Astrocyte (in vitro differentiated cells and primary cell): Measurements from ENCODE around the gene TRPM2. TPM values are rescaled to one million over a fixed set of nuclear protein-coding genes. Genes with fewer than 3 reads are reported as not detected.

ENCODE experiments used
- DNase-seq: peaks from one replicate; pipeline ENCODE4 v3.0.0-alpha.2; 2010; ENCODE audit warnings: low read depth
- FAIRE-seq: peaks from 2 replicates; lab custom pipeline; 2011; peaks lifted over from hg19 to GRCh38; lab: Jason Lieb, UNC
- H2AFZ ChIP-seq: 2 replicates; pipeline ENCODE4 v1.6.0; 2012; ENCODE audit warnings: low read depth, low read length, inconsistent platforms
- H3K27ac ChIP-seq: 2 replicates; pipeline ENCODE4 v1.5.1; 2011; ENCODE audit warnings: low read depth, low read length, inconsistent platforms
- H3K27me3 ChIP-seq: 2 replicates; pipeline ENCODE4 v1.6.0; 2011; ENCODE audit warnings: low read length, inconsistent platforms; ENCODE audit not compliant: insufficient read depth
- H3K36me3 ChIP-seq: 2 replicates; pipeline ENCODE4 v1.5.1; 2011; ENCODE audit warnings: low read length, inconsistent platforms; ENCODE audit not compliant: insufficient read depth
- H3K4me1 ChIP-seq: 2 replicates; pipeline ENCODE4 v1.5.1; 2011; ENCODE audit warnings: low read length, inconsistent platforms; ENCODE audit not compliant: insufficient read depth
- H3K4me2 ChIP-seq: 2 replicates; pipeline ENCODE4 v1.6.0; 2012; ENCODE audit warnings: low read length, inconsistent platforms
- H3K4me3 ChIP-seq: 2 replicates; pipeline ENCODE4 v1.5.1; 2011; ENCODE audit warnings: low read depth, mild to moderate bottlenecking, low read length, inconsistent platforms; ENCODE audit not compliant: insufficient read depth
- H3K79me2 ChIP-seq: 2 replicates; pipeline ENCODE4 v1.6.0; 2012; ENCODE audit warnings: mild to moderate bottlenecking, low read length, inconsistent platforms; ENCODE audit not compliant: insufficient read depth
- H3K9ac ChIP-seq: 2 replicates; pipeline ENCODE4 v1.6.0; 2012; ENCODE audit warnings: mild to moderate bottlenecking, low read length, inconsistent platforms
- H3K9me3 ChIP-seq: 2 replicates; pipeline ENCODE4 v1.5.1; 2012; ENCODE audit warnings: low read depth, mild to moderate bottlenecking, low read length, inconsistent platforms; ENCODE audit not compliant: insufficient read depth
- H4K20me1 ChIP-seq: 2 replicates; pipeline ENCODE4 v1.6.0; 2012; ENCODE audit warnings: low read length, inconsistent platforms; ENCODE audit not compliant: insufficient read depth
- H3K27ac Mint-ChIP-seq: one replicate; pipeline ENCODE4 v1.8.0; 2021; ENCODE audit warnings: mild to moderate bottlenecking, mixed read lengths; ENCODE audit not compliant: unreplicated experiment
- H3K27me3 Mint-ChIP-seq: one replicate; pipeline ENCODE4 v1.8.0; 2021; ENCODE audit warnings: low read depth, mixed read lengths; ENCODE audit not compliant: unreplicated experiment
- H3K36me3 Mint-ChIP-seq: one replicate; pipeline ENCODE4 v1.8.0; 2021; ENCODE audit warnings: low read depth, mixed read lengths; ENCODE audit not compliant: unreplicated experiment
- H3K4me1 Mint-ChIP-seq: one replicate; pipeline ENCODE4 v1.8.0; 2021; ENCODE audit warnings: low read depth, mixed read lengths; ENCODE audit not compliant: unreplicated experiment
- H3K4me3 Mint-ChIP-seq: one replicate; pipeline ENCODE4 v1.8.0; 2021; ENCODE audit warnings: mild to moderate bottlenecking, moderate library complexity, mixed read lengths; ENCODE audit not compliant: unreplicated experiment
- H3K9me3 Mint-ChIP-seq: one replicate; pipeline ENCODE4 v1.8.0; 2021; ENCODE audit warnings: mild to moderate bottlenecking, mixed read lengths; ENCODE audit not compliant: unreplicated experiment
- EZH2 ChIP-seq: IDR thresholded peaks from 2 replicates; pipeline ENCODE4 v1.6.1; 2012; ENCODE audit warnings: mild to moderate bottlenecking, low read length, inconsistent platforms; ENCODE audit not compliant: insufficient read depth
- total RNA-seq: library from RNA; stranded (reverse); gene quantifications from 2 replicates; pipeline ENCODE4 v1.2.1, GENCODE V29; 2021
- TF ChIP-seq, protein P1 (sequence below): IDR thresholded peaks from 2 replicates; pipeline ENCODE4 v1.5.1; 2011; ENCODE audit warnings: low read depth, mild to moderate bottlenecking, inconsistent platforms, low read length, moderate library complexity; ENCODE audit not compliant: insufficient read depth

The TRPM2 gene
- total RNA-seq, 1 donor from 2014 or later: 0.79 TPM

DNA sequence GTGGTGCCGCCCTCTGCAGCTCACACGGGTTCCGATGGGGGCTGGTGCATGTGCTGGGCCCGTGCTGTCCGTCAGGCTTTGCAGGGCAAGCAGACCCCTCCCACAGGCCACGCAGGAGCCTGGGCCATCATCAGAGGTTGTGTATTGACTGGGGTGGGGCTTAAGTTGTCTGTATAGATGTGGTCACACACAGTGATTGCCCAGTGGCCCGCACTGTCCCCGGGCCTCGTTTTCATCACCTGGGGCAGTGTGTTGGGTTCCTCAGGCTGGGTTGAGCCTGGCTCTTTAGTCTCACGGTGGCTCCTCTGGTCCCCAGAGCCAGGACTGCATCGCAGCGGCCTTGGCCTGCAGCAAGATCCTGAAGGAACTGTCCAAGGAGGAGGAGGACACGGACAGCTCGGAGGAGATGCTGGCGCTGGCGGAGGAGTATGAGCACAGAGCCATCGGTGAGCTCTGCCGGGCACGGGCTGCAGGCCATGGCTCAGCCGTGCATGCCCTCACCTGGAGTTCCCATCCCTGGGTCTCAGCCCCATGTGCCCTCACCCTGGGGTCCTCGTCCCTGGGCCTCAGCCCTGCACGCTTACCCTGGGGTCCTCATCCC is 44.1 kb downstream of the TRPM2 start:
- no peaks in the 10 kb centered on the region for H3K4me1 Mint-ChIP-seq
- no peaks in the 10 kb centered on the region for H3K27me3 ChIP-seq
- H3K9ac ChIP-seq: no peak overlapping the region
- H4K20me1 ChIP-seq: no peaks in the 10 kb centered on the region
- no peaks in the 10 kb centered on the region for H3K36me3 ChIP-seq
- H3K27ac ChIP-seq: no peak overlapping the region
- H3K79me2 ChIP-seq: no peaks in the 10 kb centered on the region
- H3K9me3 Mint-ChIP-seq: peaks cover 2% of the 10 kb centered on the region
- H2AFZ ChIP-seq: no peak overlapping the region
- H3K27ac Mint-ChIP-seq: no peak overlapping the region
- H3K4me3 ChIP-seq: no peak overlapping the region
- no peaks in the 10 kb centered on the region for H3K4me1 ChIP-seq
- H3K27me3 Mint-ChIP-seq: peaks cover 35% of the 10 kb centered on the region
- H3K36me3 Mint-ChIP-seq: no peaks in the 10 kb centered on the region
- TF ChIP-seq EZH2: no peak
- TF ChIP-seq, protein P1, sequence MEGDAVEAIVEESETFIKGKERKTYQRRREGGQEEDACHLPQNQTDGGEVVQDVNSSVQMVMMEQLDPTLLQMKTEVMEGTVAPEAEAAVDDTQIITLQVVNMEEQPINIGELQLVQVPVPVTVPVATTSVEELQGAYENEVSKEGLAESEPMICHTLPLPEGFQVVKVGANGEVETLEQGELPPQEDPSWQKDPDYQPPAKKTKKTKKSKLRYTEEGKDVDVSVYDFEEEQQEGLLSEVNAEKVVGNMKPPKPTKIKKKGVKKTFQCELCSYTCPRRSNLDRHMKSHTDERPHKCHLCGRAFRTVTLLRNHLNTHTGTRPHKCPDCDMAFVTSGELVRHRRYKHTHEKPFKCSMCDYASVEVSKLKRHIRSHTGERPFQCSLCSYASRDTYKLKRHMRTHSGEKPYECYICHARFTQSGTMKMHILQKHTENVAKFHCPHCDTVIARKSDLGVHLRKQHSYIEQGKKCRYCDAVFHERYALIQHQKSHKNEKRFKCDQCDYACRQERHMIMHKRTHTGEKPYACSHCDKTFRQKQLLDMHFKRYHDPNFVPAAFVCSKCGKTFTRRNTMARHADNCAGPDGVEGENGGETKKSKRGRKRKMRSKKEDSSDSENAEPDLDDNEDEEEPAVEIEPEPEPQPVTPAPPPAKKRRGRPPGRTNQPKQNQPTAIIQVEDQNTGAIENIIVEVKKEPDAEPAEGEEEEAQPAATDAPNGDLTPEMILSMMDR: no peak
- no peak overlapping the region for H3K4me3 Mint-ChIP-seq
- FAIRE-seq (no peak), DNase-seq (no peak)
- no peak overlapping the region for H3K4me2 ChIP-seq
- no peaks in the 10 kb centered on the region for H3K9me3 ChIP-seq

DNA sequence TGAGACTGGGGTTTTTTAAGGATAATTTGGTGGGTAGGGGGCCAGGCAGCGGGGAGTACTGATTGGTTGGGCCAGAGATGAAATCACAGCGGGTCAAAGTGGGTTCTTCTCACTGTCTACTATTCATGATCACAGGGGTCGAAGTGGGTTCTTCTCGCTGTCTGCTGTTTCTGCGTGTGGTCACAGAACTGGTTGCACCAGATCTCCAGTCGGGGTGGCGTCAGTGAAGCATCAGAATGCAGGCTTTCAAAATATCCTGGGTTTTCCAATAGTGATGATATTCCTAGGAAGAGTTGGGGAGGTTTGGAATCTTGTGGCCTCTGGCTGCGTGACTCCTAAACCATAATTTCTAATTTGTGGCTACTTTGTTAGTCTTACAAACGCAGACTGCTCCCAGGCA is 45.1 kb downstream of the TRPM2 start:
- no peak for FAIRE-seq
- no peaks in the 10 kb centered on the region for H3K36me3 Mint-ChIP-seq
- Histone ChIP-seq H3K9ac (no peak overlapping the region), H3K27ac (no peak overlapping the region), H3K27me3 (no peaks in the 10 kb centered on the region), H3K4me3 (no peak overlapping the region), H3K9me3 (peaks cover 4% of the 10 kb centered on the region), H3K4me2 (no peak overlapping the region), H4K20me1 (no peaks in the 10 kb centered on the region), H3K79me2 (no peaks in the 10 kb centered on the region), H3K36me3 (no peaks in the 10 kb centered on the region), H3K4me1 (no peaks in the 10 kb centered on the region), H2AFZ (no peak overlapping the region)
- TF ChIP-seq, protein P1: no peak
- TF ChIP-seq EZH2: no peak
- no peaks in the 10 kb centered on the region for H3K4me1 Mint-ChIP-seq
- H3K27me3 Mint-ChIP-seq: peaks cover 29% of the 10 kb centered on the region
- H3K4me3 Mint-ChIP-seq: no peak overlapping the region
- H3K9me3 Mint-ChIP-seq: peaks cover 2% of the 10 kb centered on the region
- H3K27ac Mint-ChIP-seq: no peak overlapping the region
- no peak for DNase-seq

DNA sequence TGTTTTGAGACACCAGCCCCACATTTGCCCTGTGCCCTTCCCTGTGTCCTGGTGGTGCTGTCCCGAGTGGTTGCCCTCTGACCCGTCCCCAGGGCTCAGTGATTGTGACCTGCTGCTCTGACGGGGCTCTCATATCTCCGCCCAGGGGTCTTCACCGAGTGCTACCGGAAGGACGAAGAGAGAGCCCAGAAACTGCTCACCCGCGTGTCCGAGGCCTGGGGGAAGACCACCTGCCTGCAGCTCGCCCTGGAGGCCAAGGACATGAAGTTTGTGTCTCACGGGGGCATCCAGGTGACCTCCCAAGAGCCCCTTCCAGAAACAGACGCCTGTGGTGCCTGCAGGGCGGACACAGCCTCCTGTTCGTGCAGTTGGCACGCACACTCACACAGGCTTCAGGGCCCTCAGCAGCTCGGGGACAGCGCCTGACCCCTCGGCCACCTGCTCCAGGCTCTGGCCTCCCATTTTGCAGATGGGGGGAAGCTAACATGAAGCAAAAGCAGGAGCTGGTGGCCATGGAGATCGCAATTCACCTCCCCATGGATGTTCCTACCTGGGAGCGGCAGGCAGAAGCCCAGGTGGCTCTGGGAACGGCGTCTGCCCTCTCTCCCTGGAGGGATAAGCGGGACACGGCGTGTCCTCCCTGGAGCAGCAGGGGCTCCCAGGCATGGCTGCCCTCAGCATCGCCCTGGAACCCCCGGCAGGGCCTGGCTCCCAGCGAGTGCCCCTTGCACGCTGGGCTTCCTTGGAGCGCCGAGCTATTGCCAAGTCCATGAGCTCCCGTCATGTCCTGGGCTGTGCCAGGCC is 45.9 kb downstream of the TRPM2 start:
- DNase-seq: no peak
- Histone ChIP-seq H3K79me2 (no peaks in the 10 kb centered on the region), H3K36me3 (no peaks in the 10 kb centered on the region), H3K4me3 (no peak overlapping the region), H3K4me1 (no peaks in the 10 kb centered on the region), H4K20me1 (no peaks in the 10 kb centered on the region), H3K27ac (no peak overlapping the region), H3K4me2 (no peak overlapping the region), H2AFZ (no peak overlapping the region), H3K27me3 (no peaks in the 10 kb centered on the region), H3K9me3 (peaks cover 8% of the 10 kb centered on the region), H3K9ac (no peak overlapping the region)
- Mint-ChIP-seq H3K36me3 (no peaks in the 10 kb centered on the region), H3K4me1 (no peaks in the 10 kb centered on the region), H3K4me3 (no peak overlapping the region), H3K27me3 (peaks cover 29% of the 10 kb centered on the region), H3K9me3 (peaks cover 2% of the 10 kb centered on the region), H3K27ac (no peak overlapping the region)
- FAIRE-seq: no peak
- TF ChIP-seq, protein P1: no peak
- TF ChIP-seq EZH2: no peak
